IMR-90 (cell line): ENCODE results near the gene PTPRK. TPM values are rescaled to one million over a fixed set of nuclear protein-coding genes. Genes with fewer than 3 reads are reported as not detected.

Source experiments
- ATAC-seq: fragments of 200-7000 bp; cut with Tn5 transposase; 2 replicates; pipeline ENCODE4 v1.9.1; 2020; ENCODE audit warnings: low read depth, mild to moderate bottlenecking, moderate library complexity
- BruUV-seq: library from RNA; stranded (reverse); fragments of 400-500 nt; replicated peaks from 2 replicates; lab custom pipeline; 2021; lab: Mats Ljungman, UMichigan
- CTCF ChIA-PET: fragments of 300-600 bp; formaldehyde crosslinking; extraction: SDS; loops from one replicate; lab custom pipeline; 2021; ENCODE audit warnings: antibody characterized with exemption; lab: Yijun Ruan, JAX
- POLR2A ChIA-PET: fragments of 300-600 bp; sonication (Branson Sonifier 250); formaldehyde crosslinking; loops from one replicate; lab custom pipeline; 2022; ENCODE audit warnings: antibody characterized with exemption; ENCODE audit not compliant: unreplicated experiment; lab: Charles Lee
- DNase-seq: peaks from one replicate; pipeline ENCODE4 v3.0.0; 2013
- H2AFZ ChIP-seq: replicated peaks from 2 replicates; pipeline ENCODE3; 2013; ENCODE audit warnings: low read length, mild to moderate bottlenecking; ENCODE audit not compliant: poor library complexity
- H2AK5ac ChIP-seq: 2 replicates; pipeline ENCODE4 v1.6.1; 2013; ENCODE audit warnings: low read depth, low read length, inconsistent platforms
- H2AK9ac ChIP-seq: replicated peaks from 2 replicates; pipeline ENCODE3; 2013; ENCODE audit warnings: mild to moderate bottlenecking, low read depth, low read length, moderate library complexity; ENCODE audit not compliant: poor library complexity
- H2BK120ac ChIP-seq: 2 replicates; pipeline ENCODE4 v1.6.1; 2013; ENCODE audit warnings: low read depth, low read length, inconsistent platforms
- H2BK15ac ChIP-seq: 3 replicates; pipeline ENCODE4 v1.6.1; 2013; ENCODE audit warnings: low read depth, low read length, inconsistent platforms
- H2BK20ac ChIP-seq: 2 replicates; pipeline ENCODE4 v1.6.1; 2013; ENCODE audit warnings: low read depth, mild to moderate bottlenecking, inconsistent platforms, low read length, moderate library complexity
- H2BK5ac ChIP-seq: 2 replicates; pipeline ENCODE4 v1.6.1; 2013; ENCODE audit warnings: mild to moderate bottlenecking, low read depth, low read length, inconsistent platforms; ENCODE audit not compliant: poor library complexity, severe bottlenecking
- H3K14ac ChIP-seq: replicated peaks from 2 replicates; pipeline ENCODE4 v1.6.1; 2013; ENCODE audit warnings: low read depth, low read length, inconsistent platforms
- H3K18ac ChIP-seq: 2 replicates; pipeline ENCODE4 v1.6.1; 2013; ENCODE audit warnings: low read depth, low read length, control low read depth
- H3K23ac ChIP-seq: 2 replicates; pipeline ENCODE4 v1.6.1; 2013; ENCODE audit warnings: low read depth, low read length, inconsistent platforms
- H3K27ac ChIP-seq: 2 replicates; pipeline ENCODE4 v1.5.1; 2013; ENCODE audit warnings: mild to moderate bottlenecking, control low read depth, low read length; ENCODE audit not compliant: insufficient read depth
- H3K27me3 ChIP-seq: 2 replicates; pipeline ENCODE4 v1.6.1; 2013; ENCODE audit warnings: low read length; ENCODE audit not compliant: control insufficient read depth, insufficient read depth
- H3K36me3 ChIP-seq: 2 replicates; pipeline ENCODE4 v1.6.1; 2013; ENCODE audit warnings: low read length, mixed read lengths; ENCODE audit not compliant: control insufficient read depth, insufficient read depth
- H3K4ac ChIP-seq: 2 replicates; pipeline ENCODE4 v1.6.1; 2013; ENCODE audit warnings: low read depth, low read length, inconsistent platforms
- H3K4me1 ChIP-seq: 2 replicates; pipeline ENCODE4 v1.6.1; 2013; ENCODE audit warnings: low read length, mixed read lengths; ENCODE audit not compliant: control insufficient read depth, insufficient read depth
- H3K4me2 ChIP-seq: 2 replicates; pipeline ENCODE4 v1.6.1; 2013; ENCODE audit warnings: low read depth, mild to moderate bottlenecking, control low read depth, low read length, moderate library complexity
- H3K4me3 ChIP-seq: 2 replicates; pipeline ENCODE4 v1.5.1; 2013; ENCODE audit warnings: low read depth, mild to moderate bottlenecking, control low read depth, low read length, moderate library complexity; ENCODE audit not compliant: insufficient read depth
- H3K56ac ChIP-seq: 2 replicates; pipeline ENCODE4 v1.6.1; 2013; ENCODE audit warnings: low read length, inconsistent platforms; ENCODE audit not compliant: insufficient read depth; ENCODE audit errors: extremely low read depth
- H3K79me1 ChIP-seq, 2 experiments: 2 replicates each; pipeline ENCODE4 v1.6.1; 2013; ENCODE audit warnings: low read length in 2 of 2, inconsistent platforms in 1 of 2, low read depth in 1 of 2
- H3K9ac ChIP-seq: 2 replicates; pipeline ENCODE4 v1.6.1; 2013; ENCODE audit warnings: low read depth, low read length, control low read depth
- H3K9me1 ChIP-seq: 2 replicates; pipeline ENCODE4 v1.6.1; 2013; ENCODE audit warnings: low read length, inconsistent platforms; ENCODE audit not compliant: insufficient read depth
- H3K9me3 ChIP-seq: 2 replicates; pipeline ENCODE4 v1.6.1; 2013; ENCODE audit warnings: low read length; ENCODE audit not compliant: control insufficient read depth, insufficient read depth
- H4K20me1 ChIP-seq: 2 replicates; pipeline ENCODE4 v1.6.1; 2013; ENCODE audit warnings: low read length, inconsistent platforms; ENCODE audit not compliant: insufficient read depth
- H4K5ac ChIP-seq: 2 replicates; pipeline ENCODE4 v1.6.1; 2013; ENCODE audit warnings: mild to moderate bottlenecking, low read depth, low read length, control low read depth
- H4K8ac ChIP-seq, 2 experiments: 2 replicates each; pipeline ENCODE4 v1.6.1; 2013; ENCODE audit warnings: low read depth in 2 of 2, low read length in 2 of 2, control low read depth in 1 of 2, inconsistent platforms in 1 of 2
- H4K91ac ChIP-seq: 2 replicates; pipeline ENCODE4 v1.6.1; 2013; ENCODE audit warnings: low read depth, low read length, inconsistent platforms; ENCODE audit not compliant: insufficient read depth
- BHLHE40 ChIP-seq: fragments of 150-350 bp; IDR thresholded peaks from 2 replicates; pipeline ENCODE4 v1.6.1; 2016; ENCODE audit warnings: mild to moderate bottlenecking, low read depth, low read length
- CEBPB ChIP-seq: IDR thresholded peaks from 2 replicates; pipeline ENCODE4 v1.6.1; 2012; ENCODE audit warnings: low read depth, low read length, improper control_type of control experiment
- CHD1 ChIP-seq: IDR thresholded peaks from 2 replicates; pipeline ENCODE4 v1.6.1; 2012; ENCODE audit warnings: low read depth, low read length, improper control_type of control experiment
- ELK1 ChIP-seq: fragments of 150-350 bp; IDR thresholded peaks from 2 replicates; pipeline ENCODE4 v1.6.1; 2016; ENCODE audit warnings: low read depth, mild to moderate bottlenecking, low read length, moderate library complexity, borderline replicate concordance
- FOS ChIP-seq: fragments of 150-350 bp; IDR thresholded peaks from 2 replicates; pipeline ENCODE4 v1.6.1; 2016; ENCODE audit warnings: low read depth, low read length
- MAFK ChIP-seq: IDR thresholded peaks from 2 replicates; pipeline ENCODE4 v1.6.1; 2012; ENCODE audit warnings: low read depth, low read length, improper control_type of control experiment
- MAZ ChIP-seq: IDR thresholded peaks from 2 replicates; pipeline ENCODE4 v1.6.1; 2012; ENCODE audit warnings: low read depth, mild to moderate bottlenecking, low read length, improper control_type of control experiment, moderate library complexity, borderline replicate concordance
- MXI1 ChIP-seq: IDR thresholded peaks from 2 replicates; pipeline ENCODE4 v1.6.1; 2012; ENCODE audit warnings: low read depth, mild to moderate bottlenecking, low read length, moderate library complexity, borderline replicate concordance
- NFE2L2 ChIP-seq: fragments of 150-350 bp; IDR thresholded peaks from 2 replicates; pipeline ENCODE4 v1.6.1; 2016; ENCODE audit warnings: low read depth, mild to moderate bottlenecking, low read length
- POLR2A ChIP-seq: IDR thresholded peaks from 2 replicates; pipeline ENCODE4 v1.6.1; 2012; ENCODE audit warnings: mild to moderate bottlenecking, low read depth, low read length
- RAD21 ChIP-seq: IDR thresholded peaks from 2 replicates; pipeline ENCODE4 v1.6.1; 2012; ENCODE audit warnings: low read length, improper control_type of control experiment
- RCOR1 ChIP-seq: IDR thresholded peaks from 2 replicates; pipeline ENCODE4 v1.6.1; 2012; ENCODE audit warnings: mild to moderate bottlenecking, low read length, improper control_type of control experiment; ENCODE audit not compliant: insufficient replicate concordance
- RFX5 ChIP-seq: IDR thresholded peaks from 2 replicates; pipeline ENCODE4 v1.8.0; 2012; ENCODE audit warnings: low read depth, mild to moderate bottlenecking, low read length, moderate library complexity
- SMC3 ChIP-seq: fragments of 150-350 bp; IDR thresholded peaks from 2 replicates; pipeline ENCODE4 v1.6.1; 2016; ENCODE audit warnings: low read depth, mild to moderate bottlenecking, antibody characterized with exemption, low read length, moderate library complexity
- dilution Hi-C: fragments of 300-500 bp; cut with HindIII; formaldehyde crosslinking; loops from one replicate; pipeline ENCODE4 v1.14.3; 2018; ENCODE audit warnings: low sequenced_read_pairs; ENCODE audit not compliant: unreplicated experiment
- in situ Hi-C: fragments of 300-500 bp; cut with MboI; formaldehyde crosslinking; loops from 3 replicates; pipeline ENCODE4 v1.14.3; 2019; ENCODE audit warnings: low sequenced_read_pairs, inconsistent platforms, mixed read lengths
- intact Hi-C: fragments of 100-400 bp; cut with micrococcal nuclease; formaldehyde crosslinking; loops from 2 replicates; pipeline ENCODE4 v1.10.0; 2022
- polyA plus RNA-seq, 3 experiments: library from polyadenylated mRNA; depleted of rRNA; stranded (reverse); fragments of >200 nt; gene quantifications; 2 replicates each; pipeline ENCODE4 v1.2.3, GENCODE V29; 2012; ENCODE audit warnings: low replicate concordance in 1 of 3
- total RNA-seq: library from RNA; depleted of rRNA; stranded (reverse); fragments of >200 nt; gene quantifications from 2 replicates; pipeline ENCODE4 v1.2.3, GENCODE V29; 2012
- TF ChIP-seq, protein P1 (sequence below): conservative IDR thresholded peaks from 2 replicates; pipeline ENCODE4 v1.5.1; 2012; ENCODE audit warnings: mild to moderate bottlenecking, low read depth, low read length, improper control_type of control experiment
- TF ChIP-seq, protein P2 (sequence below): fragments of 150-350 bp; IDR thresholded peaks from 2 replicates; pipeline ENCODE4 v1.6.1; 2017; ENCODE audit warnings: mild to moderate bottlenecking, antibody characterized with exemption, low read length, low read depth

The PTPRK gene
- total and polyA plus RNA-seq, 2 of the 4 experiments (the other 2 are of a cell fraction) = 18.0 to 80.8 TPM

DNA sequence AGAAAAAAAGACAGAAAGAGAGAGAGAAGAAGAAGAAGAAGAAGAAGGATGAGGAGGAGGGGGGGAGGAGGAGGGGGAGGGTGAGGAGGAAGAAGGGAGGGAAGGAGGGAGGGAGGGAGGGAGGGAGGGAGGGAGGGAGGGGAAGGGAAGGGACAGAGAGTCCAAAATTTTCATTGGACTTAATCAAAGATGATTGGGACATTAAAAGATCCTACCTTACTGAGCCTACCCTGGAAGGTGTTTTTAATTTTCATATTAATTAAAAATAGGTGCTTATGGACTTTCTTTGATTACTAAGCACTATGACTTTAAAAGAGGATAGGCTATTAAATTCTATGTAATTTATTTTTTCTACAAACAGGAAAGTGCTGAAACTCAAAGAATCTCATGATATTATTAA is 319.6 kb downstream of the PTPRK start:
- in situ Hi-C loops = no loop called here
- CTCF ChIA-PET = no interaction called here
- H2BK15ac ChIP-seq = no peak overlapping the region
- no peak overlapping the region for H3K4me2 ChIP-seq
- H2AK9ac ChIP-seq = no peak overlapping the region
- H3K9me1 ChIP-seq = no peaks in the 10 kb centered on the region; the same call in 1 of the 2 replicates
- H2AFZ ChIP-seq = no peak overlapping the region
- no peak overlapping the region for H4K5ac ChIP-seq
- intact Hi-C loops = no loop called here
- no peak overlapping the region for H2AK5ac ChIP-seq
- TF ChIP-seq SMC3 = no peak
- no peak for TF ChIP-seq FOS
- TF ChIP-seq, protein P1, sequence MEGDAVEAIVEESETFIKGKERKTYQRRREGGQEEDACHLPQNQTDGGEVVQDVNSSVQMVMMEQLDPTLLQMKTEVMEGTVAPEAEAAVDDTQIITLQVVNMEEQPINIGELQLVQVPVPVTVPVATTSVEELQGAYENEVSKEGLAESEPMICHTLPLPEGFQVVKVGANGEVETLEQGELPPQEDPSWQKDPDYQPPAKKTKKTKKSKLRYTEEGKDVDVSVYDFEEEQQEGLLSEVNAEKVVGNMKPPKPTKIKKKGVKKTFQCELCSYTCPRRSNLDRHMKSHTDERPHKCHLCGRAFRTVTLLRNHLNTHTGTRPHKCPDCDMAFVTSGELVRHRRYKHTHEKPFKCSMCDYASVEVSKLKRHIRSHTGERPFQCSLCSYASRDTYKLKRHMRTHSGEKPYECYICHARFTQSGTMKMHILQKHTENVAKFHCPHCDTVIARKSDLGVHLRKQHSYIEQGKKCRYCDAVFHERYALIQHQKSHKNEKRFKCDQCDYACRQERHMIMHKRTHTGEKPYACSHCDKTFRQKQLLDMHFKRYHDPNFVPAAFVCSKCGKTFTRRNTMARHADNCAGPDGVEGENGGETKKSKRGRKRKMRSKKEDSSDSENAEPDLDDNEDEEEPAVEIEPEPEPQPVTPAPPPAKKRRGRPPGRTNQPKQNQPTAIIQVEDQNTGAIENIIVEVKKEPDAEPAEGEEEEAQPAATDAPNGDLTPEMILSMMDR = no peak
- TF ChIP-seq RFX5 = no peak
- no peak for TF ChIP-seq CHD1
- TF ChIP-seq, protein P2, sequence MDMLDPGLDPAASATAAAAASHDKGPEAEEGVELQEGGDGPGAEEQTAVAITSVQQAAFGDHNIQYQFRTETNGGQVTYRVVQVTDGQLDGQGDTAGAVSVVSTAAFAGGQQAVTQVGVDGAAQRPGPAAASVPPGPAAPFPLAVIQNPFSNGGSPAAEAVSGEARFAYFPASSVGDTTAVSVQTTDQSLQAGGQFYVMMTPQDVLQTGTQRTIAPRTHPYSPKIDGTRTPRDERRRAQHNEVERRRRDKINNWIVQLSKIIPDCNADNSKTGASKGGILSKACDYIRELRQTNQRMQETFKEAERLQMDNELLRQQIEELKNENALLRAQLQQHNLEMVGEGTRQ = no peak
- no peak for TF ChIP-seq CEBPB
- no peak for TF ChIP-seq ELK1
- TF ChIP-seq MXI1 = no peak
- TF ChIP-seq BHLHE40 = no peak
- no peak for TF ChIP-seq RAD21
- no peak for TF ChIP-seq MAZ
- no peak for TF ChIP-seq POLR2A
- no peak for TF ChIP-seq NFE2L2
- TF ChIP-seq RCOR1 = no peak
- no peak for TF ChIP-seq MAFK
- H3K9ac ChIP-seq = no peak overlapping the region
- no peak overlapping the region for H3K23ac ChIP-seq
- no peak overlapping the region for H3K4ac ChIP-seq
- BruUV-seq = no TSS peak
- H4K91ac ChIP-seq = no peak overlapping the region
- peaks cover 13 to 32% of the 10 kb centered on the region in 2 experiments for H3K79me1 ChIP-seq
- no peak overlapping the region for H3K27ac ChIP-seq
- no peaks in the 10 kb centered on the region; the same call in 1 of the 2 replicates for H3K4me1 ChIP-seq
- POLR2A ChIA-PET = no interaction called here
- no peak overlapping the region for H3K18ac ChIP-seq
- no peak overlapping the region for H3K56ac ChIP-seq
- no peak overlapping the region for H3K4me3 ChIP-seq
- H4K8ac ChIP-seq = no peak overlapping the region
- H4K20me1 ChIP-seq = no peaks in the 10 kb centered on the region; the same call in 1 of the 2 replicates
- ATAC-seq = no peak
- H3K36me3 ChIP-seq = no peaks in the 10 kb centered on the region
- no peaks in the 10 kb centered on the region for H3K9me3 ChIP-seq
- no peak overlapping the region for H2BK5ac ChIP-seq
- no peak overlapping the region for H2BK120ac ChIP-seq
- no peaks in the 10 kb centered on the region for H3K27me3 ChIP-seq
- H3K14ac ChIP-seq = no peak overlapping the region
- dilution Hi-C loops = no loop called here
- DNase-seq = no peak
- no peak overlapping the region for H2BK20ac ChIP-seq
